Type B pancreatic cell (in vitro differentiated cells): Measurements from ENCODE around the gene SIRPA. TPM values are rescaled to one million over a fixed set of nuclear protein-coding genes. Genes with fewer than 3 reads are reported as not detected.
A peak's percentile ranks its signal among the peaks of the same experiment; 100 is the strongest.

ENCODE experiments used
- DNase-seq: peaks from one replicate; pipeline ENCODE4 v3.0.0; 2021; ENCODE audit warnings: mixed read lengths; ENCODE audit not compliant: unreplicated experiment; ENCODE audit errors: extremely low spot score
- H3K27ac Mint-ChIP-seq: 2 replicates; pipeline ENCODE4 v1.8.0; 2021; ENCODE audit warnings: mild to moderate bottlenecking, mixed read lengths
- H3K27me3 Mint-ChIP-seq: 2 replicates; pipeline ENCODE4 v1.8.0; 2021; ENCODE audit warnings: mixed read lengths
- H3K36me3 Mint-ChIP-seq: 2 replicates; pipeline ENCODE4 v1.8.0; 2021; ENCODE audit warnings: mixed read lengths
- H3K4me1 Mint-ChIP-seq: one replicate; pipeline ENCODE4 v1.8.0; 2021; ENCODE audit warnings: mixed read lengths; ENCODE audit not compliant: unreplicated experiment
- H3K4me3 Mint-ChIP-seq: 2 replicates; pipeline ENCODE4 v1.8.0; 2021; ENCODE audit warnings: mild to moderate bottlenecking, mixed read lengths
- H3K9me3 Mint-ChIP-seq: 2 replicates; pipeline ENCODE4 v1.8.0; 2021; ENCODE audit warnings: mixed read lengths
- CTCF ChIP-seq: fragments of 200-600 bp; sonication (generic); conservative IDR thresholded peaks from 2 replicates; pipeline ENCODE4 v1.5.0; 2021; ENCODE audit warnings: antibody characterized with exemption, mild to moderate bottlenecking
- total RNA-seq: library from RNA; stranded (reverse); gene quantifications from 2 replicates; pipeline ENCODE4 v1.2.1, GENCODE V29; 2021; ENCODE audit warnings: low replicate concordance

SIRPA gene
- total RNA-seq, 1 donor from 2014 or later = 12.3 TPM

GRCh38 chr20:1943275-1944002 lies 48.2 kb downstream of the SIRPA start:
- no peak overlapping the region for H3K27ac Mint-ChIP-seq
- H3K36me3 Mint-ChIP-seq = no peaks in the 10 kb centered on the region
- no peaks in the 10 kb centered on the region for H3K9me3 Mint-ChIP-seq
- H3K4me1 Mint-ChIP-seq = peaks cover 15% of the 10 kb centered on the region
- DNase-seq = no peak
- H3K27me3 Mint-ChIP-seq = peaks cover 47% of the 10 kb centered on the region
- TF ChIP-seq CTCF = no peak
- H3K4me3 Mint-ChIP-seq = peak overlapping the region; percentile 10

GRCh38 chr20:1944345-1945091 lies 49.3 kb downstream of the SIRPA start:
- TF ChIP-seq CTCF = no peak
- DNase-seq = no peak
- H3K36me3 Mint-ChIP-seq = no peaks in the 10 kb centered on the region
- peaks cover 26% of the 10 kb centered on the region for H3K4me1 Mint-ChIP-seq
- no peak overlapping the region for H3K27ac Mint-ChIP-seq
- H3K4me3 Mint-ChIP-seq = no peak overlapping the region
- peaks cover 57% of the 10 kb centered on the region for H3K27me3 Mint-ChIP-seq
- H3K9me3 Mint-ChIP-seq = no peaks in the 10 kb centered on the region

DNA sequence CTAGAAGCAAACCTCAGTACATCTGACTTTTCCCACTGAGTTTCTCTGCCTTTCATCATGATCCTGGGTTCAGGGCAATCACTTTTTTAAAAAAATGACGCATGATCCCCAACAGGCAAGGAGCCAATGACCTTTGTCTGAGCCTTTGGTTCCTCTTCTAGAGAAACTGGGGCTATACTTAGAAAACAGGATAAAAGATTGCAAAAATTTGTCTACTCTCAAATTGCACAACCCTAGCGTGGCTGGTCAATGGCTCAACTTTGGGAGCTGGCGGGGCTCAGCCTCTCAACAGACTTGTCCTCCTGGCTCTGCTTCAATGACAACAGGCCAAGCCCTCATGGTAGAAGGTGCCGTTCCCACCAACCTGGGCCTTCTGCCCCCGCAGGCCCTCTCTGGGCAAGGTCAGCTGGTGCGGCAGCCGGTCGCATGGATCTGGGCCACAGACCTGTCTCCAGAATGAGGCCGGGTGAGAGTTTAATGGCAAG lies 50.0 kb downstream of the SIRPA start:
- no peak for DNase-seq
- Mint-ChIP-seq H3K4me1 (peaks cover 32% of the 10 kb centered on the region), H3K27me3 (peaks cover 64% of the 10 kb centered on the region), H3K9me3 (no peaks in the 10 kb centered on the region), H3K4me3 (no peak overlapping the region), H3K36me3 (no peaks in the 10 kb centered on the region), H3K27ac (no peak overlapping the region)
- no peak for TF ChIP-seq CTCF

GRCh38 chr20:1945660-1946059 lies 50.5 kb downstream of the SIRPA start:
- H3K4me1 Mint-ChIP-seq = peaks cover 34% of the 10 kb centered on the region
- no peak overlapping the region for H3K27ac Mint-ChIP-seq
- DNase-seq = no peak
- H3K36me3 Mint-ChIP-seq = no peaks in the 10 kb centered on the region
- H3K27me3 Mint-ChIP-seq = peaks cover 67% of the 10 kb centered on the region
- no peak for TF ChIP-seq CTCF
- H3K4me3 Mint-ChIP-seq = no peak overlapping the region
- no peaks in the 10 kb centered on the region for H3K9me3 Mint-ChIP-seq

GRCh38 chr20:1946442-1946761 lies 51.2 kb downstream of the SIRPA start:
- H3K27me3 Mint-ChIP-seq = peaks cover 71% of the 10 kb centered on the region

More at GRCh38 chr20:1946442-1946761, 51.2 kb downstream of the SIRPA start:
- Mint-ChIP-seq H3K4me1 (peaks cover 39% of the 10 kb centered on the region), H3K4me3 (peak overlapping the region; percentile 75), H3K9me3 (no peaks in the 10 kb centered on the region), H3K27ac (peak overlapping the region; percentile 30), H3K36me3 (no peaks in the 10 kb centered on the region)
- no peak for TF ChIP-seq CTCF
- DNase-seq = no peak
